Gastrocnemius medialis (tissue), 4 donors: ENCODE data around the gene CHCHD3.

Experiments
- CTCF ChIP-seq, 5 experiments: fragments of 450-650 bp in 3 of 5; fragments of 200-600 bp in 2 of 5; sonication (generic) in 2 of 5; IDR thresholded peaks in 4 of 5; conservative IDR thresholded peaks in 1 of 5; 1 replicate in 4 of 5; 2 replicates in 1 of 5; pipeline ENCODE4 v1.5.1; 2016 to 2019; ENCODE audit warnings: antibody characterized with exemption in 5 of 5, mild to moderate bottlenecking in 3 of 5, moderate library complexity in 3 of 5
- POLR2A ChIP-seq, 2 donors: fragments of 450-650 bp; IDR thresholded peaks; one replicate each; pipeline ENCODE4 v1.6.1; 2017; ENCODE audit warnings: antibody characterized with exemption in 2 of 2, mild to moderate bottlenecking in 2 of 2, moderate library complexity in 2 of 2

GRCh38 chr7:132970257-132970656, 111.6 kb downstream of the CHCHD3 start:
- TF ChIP-seq CTCF (IDR thresholded peaks at IDR 0.05 in 4 of 5, conservative IDR thresholded peaks at IDR 0.05 in 1 of 5) (no peak), POLR2A (IDR thresholded peaks at IDR 0.05) (no peak)
